ENCODE results near the gene CRAT.

GRCh38 chr9:129108805-129109536 lies 1.6 kb downstream of the CRAT start:
- TF ChIP-seq, protein P1, sequence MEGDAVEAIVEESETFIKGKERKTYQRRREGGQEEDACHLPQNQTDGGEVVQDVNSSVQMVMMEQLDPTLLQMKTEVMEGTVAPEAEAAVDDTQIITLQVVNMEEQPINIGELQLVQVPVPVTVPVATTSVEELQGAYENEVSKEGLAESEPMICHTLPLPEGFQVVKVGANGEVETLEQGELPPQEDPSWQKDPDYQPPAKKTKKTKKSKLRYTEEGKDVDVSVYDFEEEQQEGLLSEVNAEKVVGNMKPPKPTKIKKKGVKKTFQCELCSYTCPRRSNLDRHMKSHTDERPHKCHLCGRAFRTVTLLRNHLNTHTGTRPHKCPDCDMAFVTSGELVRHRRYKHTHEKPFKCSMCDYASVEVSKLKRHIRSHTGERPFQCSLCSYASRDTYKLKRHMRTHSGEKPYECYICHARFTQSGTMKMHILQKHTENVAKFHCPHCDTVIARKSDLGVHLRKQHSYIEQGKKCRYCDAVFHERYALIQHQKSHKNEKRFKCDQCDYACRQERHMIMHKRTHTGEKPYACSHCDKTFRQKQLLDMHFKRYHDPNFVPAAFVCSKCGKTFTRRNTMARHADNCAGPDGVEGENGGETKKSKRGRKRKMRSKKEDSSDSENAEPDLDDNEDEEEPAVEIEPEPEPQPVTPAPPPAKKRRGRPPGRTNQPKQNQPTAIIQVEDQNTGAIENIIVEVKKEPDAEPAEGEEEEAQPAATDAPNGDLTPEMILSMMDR (IDR thresholded peaks at IDR 0.05 in 4 of 5, conservative IDR thresholded peaks at IDR 0.05 in 1 of 5): no peak
- TF ChIP-seq POLR2A (IDR thresholded peaks at IDR 0.05): no peak

All from gastrocnemius medialis (tissue), 4 donors.